Measurements from ENCODE around the gene LRCH1.
"Not testable (repeated sequence)": the region's sequence is repeated elsewhere in the genome, so short reads cannot be mapped to it uniquely, and the experiment has no call there.

LRCH1 gene

GRCh38 chr13:46759846-46760245, 206.9 kb downstream of the LRCH1 start:
- DNase-seq: no peak

- no peak for DNase-seq
These were observed 208.2 kb downstream of the LRCH1 start for GRCh38 chr13:46761174-46761573.

DNA sequence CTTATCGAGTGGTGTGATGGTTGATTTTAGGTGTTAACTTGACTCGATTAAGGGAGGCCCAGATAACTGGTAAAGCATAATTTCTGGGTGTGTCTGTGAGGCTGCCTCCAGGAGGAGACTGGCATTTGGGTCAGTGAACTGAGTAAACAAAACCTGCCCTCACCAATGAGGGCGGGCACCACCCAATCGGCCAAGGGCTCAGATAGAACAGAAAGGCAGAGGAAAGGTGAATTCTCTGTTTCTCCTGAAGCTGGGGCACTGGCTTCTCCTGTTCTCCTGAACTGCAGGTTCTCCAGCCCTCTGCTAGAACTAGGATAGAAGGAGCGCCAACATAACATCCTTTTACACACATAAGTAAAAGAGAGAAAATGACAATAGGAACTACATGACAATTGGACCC, 208.9 kb downstream of the LRCH1 start:
- DNase-seq: no peak

DNA sequence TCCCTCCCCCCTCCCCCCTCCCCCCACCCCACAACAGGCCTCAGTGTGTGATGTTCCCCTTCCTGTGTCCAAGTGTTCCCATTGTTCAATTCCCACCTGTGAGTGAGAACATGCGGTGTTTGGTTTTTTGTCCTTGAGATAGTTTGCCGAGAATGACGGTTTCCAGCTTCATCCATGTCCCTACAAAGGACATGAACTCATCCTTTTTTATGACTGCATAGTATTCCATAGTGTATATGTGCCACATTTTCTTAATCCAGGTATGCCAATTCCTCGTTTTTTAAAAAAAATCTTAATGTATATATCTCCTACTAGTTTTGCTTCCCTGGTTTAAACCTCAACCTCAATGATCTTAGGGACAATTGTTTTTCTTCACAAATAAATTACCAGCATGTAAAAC, 217.0 kb downstream of the LRCH1 start:
- DNase-seq: not testable (repeated sequence)

DNA sequence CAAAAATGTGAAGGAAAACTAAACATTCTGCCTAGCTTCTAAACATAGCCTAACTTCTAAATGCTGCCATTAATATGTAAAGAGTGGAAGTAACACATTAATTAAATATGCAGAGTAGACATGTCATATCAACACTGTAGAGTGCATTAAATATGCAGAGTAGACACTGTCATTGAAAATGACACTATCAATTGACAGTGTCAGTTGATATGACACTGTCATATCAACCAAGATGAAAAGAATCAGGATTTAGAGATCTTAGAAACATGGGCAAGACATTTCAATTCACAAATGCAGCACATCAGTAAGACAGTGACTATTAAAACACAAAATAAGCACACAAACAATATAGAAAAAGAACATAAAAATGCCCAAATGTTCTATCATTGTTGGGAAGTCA, 218.7 kb downstream of the LRCH1 start:
- DNase-seq: no peak

DNA sequence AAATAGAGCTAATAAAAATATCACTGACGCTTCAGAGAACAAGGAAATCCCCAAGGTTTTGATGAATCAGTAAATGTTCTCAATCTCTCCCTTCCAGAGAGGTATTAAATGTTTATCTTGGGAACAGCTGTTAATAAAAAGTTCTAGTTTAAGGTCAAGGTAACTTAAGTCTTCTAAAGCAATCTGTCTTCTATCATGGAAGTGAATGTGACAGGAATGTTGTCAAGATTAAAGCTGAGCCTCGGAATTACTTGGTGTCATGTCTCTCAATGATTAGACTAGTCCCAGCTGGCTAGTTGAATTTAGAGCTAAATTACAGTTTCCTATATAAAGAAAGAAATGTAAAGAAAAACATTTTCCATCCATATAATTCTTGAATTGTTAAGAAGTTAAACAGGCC, 220.6 kb downstream of the LRCH1 start:
- DNase-seq: no peak

- no peak for DNase-seq
These were observed 222.6 kb downstream of the LRCH1 start for GRCh38 chr13:46775385-46776107.

DNA sequence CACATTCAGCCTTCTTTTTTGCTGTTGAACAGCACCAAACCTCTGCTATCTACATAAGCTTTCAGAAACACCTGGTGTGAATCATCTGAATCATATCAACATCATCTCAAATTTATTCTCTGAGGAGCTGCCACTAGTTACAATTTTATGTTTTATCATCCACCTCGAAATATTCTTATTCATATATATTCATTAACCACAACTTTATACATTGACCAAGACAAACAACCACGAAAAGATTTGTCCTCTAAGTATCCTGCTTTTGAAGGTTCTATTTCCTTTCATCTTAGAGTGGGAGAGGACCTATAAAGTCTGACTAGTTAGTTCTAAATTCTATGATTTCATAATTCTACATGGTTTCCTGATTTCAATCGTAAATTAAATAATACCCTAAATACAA, 225.1 kb downstream of the LRCH1 start:
- no peak for DNase-seq

DNA sequence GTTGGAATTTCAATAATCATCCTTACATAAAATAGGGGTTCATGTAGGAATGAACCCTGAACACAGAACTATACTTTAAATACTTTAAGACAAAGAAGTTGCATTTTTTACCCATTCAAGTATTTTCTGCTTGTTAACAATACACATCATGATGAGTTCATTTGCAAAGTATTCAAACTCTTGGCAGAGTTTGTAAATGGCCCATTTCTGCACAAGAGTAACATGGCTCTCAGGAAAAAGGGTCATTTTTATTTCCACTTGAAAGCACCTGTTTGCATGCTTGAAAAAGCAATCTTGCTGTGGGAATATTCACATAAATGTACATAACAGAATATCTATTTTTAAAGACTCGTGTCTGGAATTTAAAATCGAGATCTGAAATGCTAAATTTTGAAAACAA, 225.9 kb downstream of the LRCH1 start:
- no peak for DNase-seq

DNA sequence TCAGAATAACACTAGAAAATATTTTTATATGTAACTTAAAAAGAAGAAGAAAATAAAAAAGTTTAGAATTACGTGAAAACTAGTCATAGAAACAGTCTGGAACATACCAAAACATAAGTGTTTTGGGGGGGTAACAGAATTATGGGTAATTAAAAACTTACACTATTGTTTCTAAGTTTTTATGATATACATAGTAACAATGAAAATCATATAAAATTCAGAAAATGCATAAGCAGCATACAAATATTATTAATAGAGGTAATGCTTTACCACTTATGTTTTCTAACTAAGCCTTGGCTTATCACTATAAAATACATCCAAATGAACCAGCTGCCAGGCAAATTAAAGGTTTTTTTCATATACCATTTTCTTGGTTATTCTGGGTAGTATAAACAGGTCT, 229.1 kb downstream of the LRCH1 start:
- no peak for DNase-seq

DNA sequence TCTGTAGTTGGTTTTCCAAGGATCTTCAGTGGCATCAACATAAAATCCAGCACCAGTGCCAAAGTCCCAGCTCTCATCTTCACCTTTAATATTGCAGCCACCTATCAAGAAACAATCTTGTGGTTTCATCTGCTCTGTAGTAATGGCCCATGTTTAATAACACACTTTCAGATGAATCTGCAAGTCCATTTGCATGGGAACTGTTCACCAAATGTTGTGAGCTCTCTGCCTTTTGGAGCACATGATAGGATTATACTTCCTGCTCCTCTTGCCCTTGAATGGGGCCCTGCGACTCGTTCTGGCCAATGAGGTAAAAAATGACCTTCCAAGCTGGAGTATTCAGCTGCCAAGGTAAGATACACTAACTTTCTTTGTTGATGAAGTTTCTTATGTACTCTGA, 229.7 kb downstream of the LRCH1 start:
- no peak for DNase-seq

DNA sequence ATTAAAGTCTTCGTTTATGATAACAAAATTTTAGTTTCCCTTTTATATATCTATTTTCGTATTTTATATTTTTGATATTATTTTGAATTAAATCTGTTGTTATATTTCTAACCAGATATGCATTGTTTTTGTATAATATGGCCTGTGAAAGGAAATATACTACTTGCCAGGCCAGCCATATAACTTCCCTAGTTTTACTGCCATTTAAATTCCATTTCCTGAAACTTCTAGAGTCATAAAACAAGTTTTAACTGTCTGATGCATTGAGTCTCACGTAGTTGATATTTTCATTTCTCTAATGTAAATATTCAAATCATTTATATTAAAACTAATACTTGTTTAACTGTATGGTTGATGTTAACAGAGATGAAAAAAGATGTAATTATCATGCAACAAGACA, 230.5 kb downstream of the LRCH1 start:
- DNase-seq: no peak

DNA sequence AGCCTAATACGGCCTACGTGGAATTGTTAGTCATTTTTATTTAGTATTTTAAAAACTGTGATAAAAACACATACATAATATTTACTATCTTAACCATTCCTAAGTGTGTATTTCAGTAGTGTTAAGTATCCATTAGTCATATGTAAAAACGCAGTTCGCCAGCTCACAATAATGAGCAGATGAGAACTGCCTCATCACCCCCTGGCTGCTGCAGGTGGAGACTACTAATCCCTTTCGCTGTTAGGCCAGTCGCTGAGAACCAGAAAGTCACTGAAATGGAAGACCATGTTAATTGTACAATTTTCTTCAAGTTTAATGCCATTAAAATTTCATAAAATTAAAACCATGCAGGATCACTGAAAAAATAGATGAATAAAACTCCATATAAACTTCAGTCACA, 242.4 kb downstream of the LRCH1 start:
- DNase-seq: no peak

DNA sequence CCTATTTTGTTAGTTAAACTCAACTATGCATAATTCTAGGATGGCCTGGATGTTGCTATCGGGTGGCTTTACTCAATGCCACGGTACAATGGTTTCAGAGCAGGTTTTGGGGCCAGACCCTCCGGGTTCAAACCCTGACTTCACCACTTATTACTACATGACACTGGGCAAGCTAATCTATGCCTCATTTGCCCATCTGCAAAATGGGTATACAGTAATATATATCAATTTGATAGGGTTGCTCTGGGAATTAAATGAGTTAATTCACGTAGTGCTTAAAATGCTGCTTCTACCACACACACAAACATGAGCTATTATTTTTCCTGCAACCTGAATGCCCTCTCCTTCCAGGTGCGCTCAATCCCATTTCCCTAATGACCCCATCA, 243.2 kb downstream of the LRCH1 start:
- DNase-seq: no peak

- peak; percentile 90 to 92 for DNase-seq
These were observed 243.8 kb downstream of the LRCH1 start, which contains the start of gene ESD for GRCh38 chr13:46796515-46797474. ESD (minus strand) TSS chr13:46797161; CDS start chr13:46791413, 5,748 bp downstream.

GRCh38 chr13:46797501-46798237, 244.7 kb downstream of the LRCH1 start:
- DNase-seq: no peak

DNA sequence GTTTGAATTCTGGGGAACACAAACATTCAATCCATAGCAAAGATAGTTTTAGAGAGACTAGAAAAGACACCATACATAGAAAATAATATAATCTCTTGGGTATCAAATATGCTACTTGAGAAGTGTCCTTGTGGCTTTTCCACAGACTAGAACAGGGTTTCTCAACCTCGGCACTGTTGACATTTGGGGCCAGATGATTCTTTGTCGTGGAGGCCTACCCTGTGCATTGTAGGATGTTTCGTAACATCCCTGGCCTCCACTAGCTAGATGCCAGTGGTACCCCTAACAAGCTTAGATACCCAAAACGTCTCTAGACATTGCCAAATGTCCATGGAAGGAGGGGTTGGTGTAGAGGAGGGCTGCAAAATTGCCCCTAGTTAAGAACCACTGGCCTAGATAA, 246.2 kb downstream of the LRCH1 start:
- DNase-seq: no peak

DNA sequence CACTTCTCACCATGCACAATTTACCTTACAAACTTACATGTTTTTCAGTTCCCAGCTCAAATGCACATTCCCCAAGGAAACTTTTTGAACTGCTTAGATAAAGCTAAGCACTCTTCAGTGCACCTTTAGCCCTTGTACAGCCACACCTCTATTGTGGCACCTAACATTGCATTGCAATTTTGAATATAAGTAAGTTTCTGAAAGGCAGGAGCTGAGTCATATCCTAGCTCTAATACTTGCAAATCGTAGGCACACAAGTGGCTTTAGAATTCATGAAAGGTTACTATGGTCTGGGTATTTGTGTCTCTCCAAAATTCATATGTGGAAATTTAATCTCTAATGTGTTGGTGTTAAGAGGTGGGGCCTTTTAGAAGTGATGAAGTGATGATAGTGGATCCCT, 248.9 kb downstream of the LRCH1 start:
- DNase-seq: no peak

Measured in activated CD4-positive, alpha-beta T cell treated with anti-CD3 and anti-CD28 coated beads for 4 hours (primary cell).